HS-5 (cell line): ENCODE measurements around the gene TRIM44.
"Not testable (repeated sequence)": the region's sequence is repeated elsewhere in the genome, so short reads cannot be mapped to it uniquely, and the experiment has no call there.

ENCODE experiments used
- DNase-seq: peaks from one replicate; pipeline ENCODE4 v3.0.0-alpha.2; 2012; ENCODE audit warnings: low read depth

TRIM44 gene

GRCh38 chr11:35855671-35856070 lies 193.1 kb downstream of the TRIM44 start:
- no peak for DNase-seq

- DNase-seq: no peak
Observed at GRCh38 chr11:35856259-35856658, 193.7 kb downstream of the TRIM44 start.

- DNase-seq: no peak
Observed at GRCh38 chr11:35856756-35857155, 194.2 kb downstream of the TRIM44 start.

GRCh38 chr11:35857922-35858321 lies 195.3 kb downstream of the TRIM44 start:
- no peak for DNase-seq

GRCh38 chr11:35859301-35859700 lies 196.7 kb downstream of the TRIM44 start:
- no peak for DNase-seq

GRCh38 chr11:35860194-35860593 lies 197.6 kb downstream of the TRIM44 start:
- DNase-seq: not testable (repeated sequence)

- DNase-seq: no peak
Observed at GRCh38 chr11:35861191-35861590, 198.6 kb downstream of the TRIM44 start.

GRCh38 chr11:35862666-35863065 lies 200.1 kb downstream of the TRIM44 start:
- no peak for DNase-seq

GRCh38 chr11:35864131-35864530 lies 201.6 kb downstream of the TRIM44 start:
- no peak for DNase-seq

- no peak for DNase-seq
Observed at GRCh38 chr11:35866601-35867000, 204.0 kb downstream of the TRIM44 start.
